T1000 (cell line): ENCODE measurements around the gene SHISA5.
"Not testable (repeated sequence)": the region's sequence is repeated elsewhere in the genome, so short reads cannot be mapped to it uniquely, and the experiment has no call there.

Source experiments
- DNase-seq: peaks from one replicate; lab custom pipeline; 2025; ENCODE audit warnings: mixed read lengths; lab: John Stamatoyannopoulos, UW

SHISA5 gene, protein sequence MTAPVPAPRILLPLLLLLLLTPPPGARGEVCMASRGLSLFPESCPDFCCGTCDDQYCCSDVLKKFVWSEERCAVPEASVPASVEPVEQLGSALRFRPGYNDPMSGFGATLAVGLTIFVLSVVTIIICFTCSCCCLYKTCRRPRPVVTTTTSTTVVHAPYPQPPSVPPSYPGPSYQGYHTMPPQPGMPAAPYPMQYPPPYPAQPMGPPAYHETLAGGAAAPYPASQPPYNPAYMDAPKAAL

GRCh38 chr3:48504051-48504946, at the start of gene SHISA5:
TSS of gene SHISA5 (minus strand) at chr3:48504174. CDS start at chr3:48504094, 80 bp downstream.
- DNase-seq, result peak; percentile 20

DNA sequence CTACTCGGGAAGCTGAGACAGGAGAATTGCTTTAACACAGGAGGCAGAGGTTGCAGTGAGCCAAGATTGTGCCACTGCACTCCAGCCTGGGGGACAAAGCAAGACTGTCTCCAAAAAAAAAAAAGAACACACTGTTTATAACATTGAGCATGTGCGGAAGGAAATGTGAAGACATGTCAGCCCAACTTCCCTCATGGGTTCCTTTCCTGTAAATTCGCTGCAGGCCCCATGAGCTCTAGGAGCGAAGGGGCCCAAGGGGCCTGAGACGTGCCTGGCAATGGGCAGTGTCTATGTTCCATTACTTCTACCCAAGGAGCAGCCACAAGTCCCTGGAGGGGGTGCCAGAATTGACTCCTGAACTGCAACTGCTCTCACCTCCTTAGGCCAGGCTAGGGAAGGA, 49.4 kb upstream of the SHISA5 start:
- DNase-seq, result no peak

DNA sequence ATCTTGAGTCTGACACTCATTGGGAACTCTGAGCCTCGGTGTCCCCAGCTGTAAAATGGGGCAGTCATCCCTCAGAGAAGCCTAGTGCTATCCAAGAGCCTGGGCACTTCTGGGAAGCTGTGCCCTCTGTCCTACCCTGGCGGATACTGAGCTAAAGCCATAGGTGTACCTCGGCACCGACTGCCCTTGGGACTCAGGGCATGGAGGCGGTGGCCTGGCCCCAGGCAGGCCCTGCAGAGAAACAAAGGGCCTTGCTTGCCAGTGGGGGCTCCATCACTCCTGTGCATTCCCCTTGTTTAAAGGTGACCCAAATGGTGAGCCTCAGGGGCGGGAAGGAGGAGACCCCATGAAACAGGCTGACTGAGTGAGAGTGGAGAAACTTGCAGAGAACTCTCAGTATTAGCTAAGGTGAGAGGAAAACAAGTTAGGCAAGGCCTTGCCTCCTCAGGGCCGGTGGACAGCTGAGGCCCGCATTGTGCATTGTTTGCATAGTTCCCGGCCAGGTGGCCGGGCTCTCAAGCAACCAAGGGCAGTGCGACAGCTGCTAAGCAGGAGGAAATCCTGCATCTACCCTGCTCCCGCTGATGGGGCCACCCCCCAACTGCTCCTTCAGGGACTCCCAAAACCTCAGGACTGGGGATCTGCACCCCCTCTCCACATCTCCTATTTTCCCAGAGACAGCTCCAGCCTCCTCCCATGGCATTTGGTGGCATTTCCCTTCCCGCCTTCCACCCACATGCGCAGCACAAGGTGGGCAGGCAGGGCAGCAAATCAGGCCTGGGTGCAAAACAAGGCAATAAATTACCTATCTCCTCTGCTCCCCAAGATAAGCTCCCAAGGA, 48.4 kb upstream of the SHISA5 start:
- DNase-seq, result no peak

DNA sequence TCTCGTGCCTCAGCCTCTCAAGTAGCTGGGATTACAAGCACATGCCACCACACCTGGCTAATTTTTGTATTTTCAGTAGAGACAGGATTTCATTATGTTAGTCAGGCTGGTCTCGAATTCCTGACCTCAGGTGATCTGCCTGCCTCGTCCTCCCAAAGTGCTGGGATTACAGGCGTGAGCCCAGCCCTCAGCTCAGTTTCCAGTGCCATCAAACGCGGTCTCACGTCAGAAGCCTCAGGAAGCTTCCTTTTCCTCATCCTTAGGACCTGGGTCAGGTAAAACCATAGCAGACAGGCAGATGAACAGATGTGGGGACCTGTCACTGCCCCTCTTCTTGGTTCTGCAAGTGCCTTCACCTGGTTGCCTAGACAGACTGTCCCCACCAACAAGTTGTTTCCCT, 47.7 kb upstream of the SHISA5 start:
- not testable (repeated sequence) for DNase-seq

- peak; percentile 72 for DNase-seq
Observed at GRCh38 chr3:48548729-48549705, 45.0 kb upstream of the SHISA5 start.

DNA sequence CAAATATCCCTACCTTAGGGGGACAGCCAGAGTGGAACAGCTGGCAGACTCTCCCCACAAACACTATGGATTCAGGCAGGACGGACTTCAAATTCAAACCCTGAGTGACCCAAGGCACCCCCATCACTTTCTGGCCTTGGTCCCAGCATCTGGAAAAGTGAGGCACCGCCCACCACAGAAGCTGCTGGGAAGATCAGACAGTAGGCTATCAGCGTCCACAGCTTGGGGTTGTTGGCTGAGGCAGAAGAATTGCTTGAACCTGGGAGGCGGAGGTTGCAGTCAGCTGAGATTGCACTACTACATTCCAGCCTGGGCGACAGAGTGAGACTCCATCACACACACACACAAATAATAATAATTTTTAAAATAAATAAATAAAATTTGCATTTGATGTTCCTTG, 44.2 kb upstream of the SHISA5 start:
- no peak for DNase-seq

DNA sequence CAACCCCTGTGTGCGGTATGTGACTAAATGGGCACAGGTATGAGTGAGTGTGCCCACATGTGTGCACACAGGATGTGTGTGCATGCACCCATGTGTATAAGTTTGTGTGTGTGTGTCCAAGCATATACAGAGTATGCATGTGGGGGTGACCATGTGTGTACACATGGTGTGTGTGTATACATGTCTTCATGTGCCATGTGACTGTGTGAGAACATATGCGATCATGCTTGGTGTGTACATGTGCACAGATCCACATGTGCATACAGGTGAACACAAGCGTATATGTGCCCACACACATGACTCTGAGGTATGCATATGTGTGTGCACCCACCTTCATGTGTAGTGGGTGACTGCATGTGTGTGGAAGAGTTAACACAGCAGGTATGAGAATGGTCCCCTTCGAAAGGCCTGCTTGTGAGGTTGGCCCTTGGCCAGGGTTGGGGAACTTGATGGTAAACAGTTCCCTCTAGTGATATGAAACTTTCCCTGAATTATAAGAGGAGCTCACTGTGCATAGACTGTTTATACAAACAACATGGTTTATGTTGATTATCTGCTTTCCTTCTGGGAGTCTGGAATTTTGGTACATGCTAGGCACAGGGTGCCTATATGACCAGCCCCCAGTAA, 42.3 kb upstream of the SHISA5 start:
- no peak for DNase-seq

- no peak for DNase-seq
Observed at GRCh38 chr3:48544141-48544540, 40.2 kb upstream of the SHISA5 start.

DNA sequence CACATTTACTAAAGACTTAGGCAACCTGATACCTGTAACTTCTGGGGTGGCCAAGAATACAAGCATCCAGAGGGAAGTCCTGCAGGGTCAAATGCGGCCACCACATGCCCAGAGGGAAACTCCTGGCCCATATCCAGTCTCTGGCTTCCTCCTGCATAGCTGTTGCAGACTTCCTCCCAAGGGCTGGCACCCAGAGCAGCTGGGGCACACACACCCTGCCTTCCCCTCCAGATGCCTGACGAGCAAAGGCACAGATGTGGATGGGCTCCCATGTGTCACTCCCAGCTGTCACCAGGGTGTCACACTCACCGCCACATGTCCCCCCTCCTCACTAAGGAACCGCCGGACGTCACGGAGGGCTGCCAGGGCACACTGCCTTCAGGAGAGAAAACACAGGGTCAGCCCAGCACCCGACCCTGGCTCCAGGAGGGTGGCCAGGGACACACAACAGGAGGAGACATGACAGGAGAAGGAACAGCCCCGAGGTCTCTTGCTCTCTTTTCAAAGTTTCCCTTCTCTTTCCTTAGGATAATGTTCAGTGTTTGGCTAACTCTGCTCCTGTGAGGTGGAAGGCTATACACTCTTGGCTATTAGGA, 39.4 kb upstream of the SHISA5 start:
- no peak for DNase-seq

GRCh38 chr3:48538451-48538850, 34.5 kb upstream of the SHISA5 start:
- no peak for DNase-seq

DNA sequence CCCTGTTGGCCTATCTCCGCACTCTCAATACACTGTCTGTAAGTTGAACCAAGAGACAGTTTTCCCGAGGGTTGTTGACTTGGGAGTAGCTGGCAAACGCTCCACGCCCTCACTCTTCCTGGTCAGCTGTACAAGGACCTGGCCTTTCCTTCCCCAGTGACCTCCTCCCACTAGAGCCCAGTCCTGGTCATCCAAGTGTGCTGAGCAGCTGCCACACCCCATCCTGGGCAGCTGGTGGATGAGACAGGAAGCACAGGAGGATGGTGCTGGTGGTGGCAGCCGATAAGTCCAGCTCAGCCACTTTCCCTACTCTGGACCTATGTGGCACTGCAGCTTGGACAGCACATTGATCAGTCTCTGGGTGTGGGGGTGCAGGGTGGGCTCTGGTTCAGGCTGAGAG, 32.8 kb upstream of the SHISA5 start:
- DNase-seq, result no peak

DNA sequence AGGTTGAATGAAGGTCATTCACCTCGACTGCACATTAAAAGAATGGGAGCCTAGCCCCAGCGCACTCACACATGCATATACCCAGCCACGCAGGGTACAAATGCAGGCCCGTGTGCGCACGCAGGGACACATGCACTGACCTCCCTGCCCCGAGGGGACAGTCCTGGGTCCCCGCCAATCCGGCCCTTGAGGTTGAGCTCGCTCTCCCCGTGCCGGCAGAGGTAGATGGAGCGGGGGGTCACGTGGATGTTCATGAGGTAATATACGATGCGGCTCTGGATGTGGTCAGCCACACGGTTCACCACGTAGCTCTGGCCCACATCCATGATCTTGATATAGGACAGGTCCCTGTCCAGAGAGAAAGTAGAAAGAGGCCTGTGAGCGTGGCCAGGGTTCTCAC, 32.1 kb upstream of the SHISA5 start:
- no peak for DNase-seq

GRCh38 chr3:48535578-48535977, 31.6 kb upstream of the SHISA5 start:
- no peak for DNase-seq

DNA sequence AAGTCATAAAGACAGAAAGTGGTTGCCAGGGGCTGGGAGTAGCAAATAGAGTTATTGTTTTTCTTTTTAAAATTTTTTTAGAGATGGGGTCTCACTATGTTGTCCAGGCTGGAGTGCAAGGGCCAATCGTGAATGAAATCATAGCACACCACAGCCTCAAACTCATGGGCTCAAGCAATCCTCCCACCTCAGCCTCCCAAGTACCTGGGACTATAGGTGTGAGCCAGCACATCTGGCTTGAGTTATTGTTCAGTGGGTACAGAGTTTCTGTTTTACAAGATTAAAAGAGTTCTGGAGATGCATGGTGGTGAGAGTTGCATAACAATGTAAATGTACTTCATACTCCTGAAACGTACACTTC, 29.0 kb upstream of the SHISA5 start:
- no peak for DNase-seq

DNA sequence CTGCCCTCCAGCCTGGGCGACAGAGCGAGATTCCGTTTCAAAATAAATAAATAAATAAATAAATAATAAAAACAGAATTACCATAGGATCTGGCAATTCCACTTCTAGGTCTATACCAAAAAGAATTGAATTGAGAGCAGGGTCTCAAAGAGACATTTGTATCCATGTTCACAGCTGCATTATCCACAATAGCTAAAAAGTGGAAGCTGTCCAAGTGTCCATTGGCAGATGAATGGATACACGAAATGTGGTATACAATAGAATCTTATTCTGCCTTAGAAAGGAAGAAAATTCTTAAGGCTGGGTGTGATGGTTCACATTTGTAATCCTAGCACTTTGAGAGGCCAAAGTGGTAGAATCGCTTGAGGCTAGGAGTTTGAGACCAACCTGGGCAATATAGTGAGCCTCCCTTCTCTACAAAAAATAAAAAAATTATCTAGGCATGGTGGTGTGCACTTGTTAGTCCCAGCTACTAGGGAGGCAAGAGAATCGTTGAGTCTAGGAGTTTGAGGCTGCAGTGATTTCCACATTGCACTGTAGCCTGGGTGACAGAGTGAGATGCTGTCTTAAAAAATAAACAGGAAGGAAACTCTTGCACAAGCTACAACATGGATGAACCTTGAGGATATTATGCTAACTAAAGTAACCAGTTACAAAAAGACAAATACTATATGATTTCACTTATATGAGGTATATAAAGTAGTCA, 28.4 kb upstream of the SHISA5 start:
- DNase-seq, result no peak

DNA sequence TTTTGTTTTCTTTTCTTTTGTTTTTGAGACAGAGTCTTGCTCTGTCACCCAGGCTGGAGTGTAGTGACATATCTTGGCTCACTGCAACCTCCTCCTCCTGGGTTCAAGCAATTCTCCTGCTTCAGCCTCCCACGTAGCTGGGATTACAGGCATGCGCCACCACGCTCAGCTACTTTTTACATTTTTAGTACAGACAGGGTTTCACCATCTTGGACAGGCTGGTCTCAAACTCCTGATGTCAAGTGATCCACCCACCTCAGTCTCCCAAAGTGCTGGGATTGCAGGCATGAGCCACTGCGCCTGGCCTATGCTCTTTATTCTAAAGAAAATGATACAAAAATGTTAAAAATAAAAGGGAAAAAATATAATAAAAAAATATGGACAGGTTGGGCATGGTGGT, 26.7 kb upstream of the SHISA5 start:
- not testable (repeated sequence) for DNase-seq

DNA sequence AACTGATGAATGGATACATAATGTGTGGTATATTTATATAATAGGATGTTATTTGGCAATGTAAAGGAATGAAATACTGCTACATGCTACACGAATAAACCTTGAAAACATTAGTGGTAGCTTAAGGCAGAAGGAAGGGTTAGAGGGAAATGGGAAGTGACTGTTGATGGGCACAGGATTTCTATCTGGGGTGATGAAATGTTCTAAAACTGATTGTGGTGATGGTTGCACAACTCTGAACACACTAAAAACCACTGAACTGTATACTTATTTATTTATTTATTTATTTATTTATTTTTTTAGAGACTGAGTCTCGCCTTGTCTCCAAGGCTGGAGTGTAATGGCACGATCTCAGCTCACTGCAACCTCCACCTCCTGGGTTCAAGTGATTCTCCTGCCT, 24.8 kb upstream of the SHISA5 start:
- DNase-seq, result no peak

DNA sequence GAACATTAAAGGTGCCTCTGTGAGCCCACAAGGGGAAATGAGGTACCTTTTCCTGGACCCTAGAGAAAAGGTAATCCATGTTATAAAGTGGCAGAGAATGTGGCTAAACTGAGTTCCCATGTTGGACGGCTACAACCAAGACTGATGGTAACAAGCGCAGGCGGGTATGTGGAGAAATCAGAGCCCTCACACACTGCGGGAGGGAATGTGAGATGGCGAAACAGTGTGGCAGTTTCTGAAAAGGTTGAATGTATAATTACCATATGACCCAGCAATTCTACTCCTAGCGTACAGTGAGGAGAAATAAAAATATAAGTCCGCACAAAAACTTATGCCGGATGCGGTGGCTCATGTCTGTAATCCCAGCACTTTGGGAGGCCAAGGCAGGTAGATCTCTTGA, 24.1 kb upstream of the SHISA5 start:
- DNase-seq, result no peak

DNA sequence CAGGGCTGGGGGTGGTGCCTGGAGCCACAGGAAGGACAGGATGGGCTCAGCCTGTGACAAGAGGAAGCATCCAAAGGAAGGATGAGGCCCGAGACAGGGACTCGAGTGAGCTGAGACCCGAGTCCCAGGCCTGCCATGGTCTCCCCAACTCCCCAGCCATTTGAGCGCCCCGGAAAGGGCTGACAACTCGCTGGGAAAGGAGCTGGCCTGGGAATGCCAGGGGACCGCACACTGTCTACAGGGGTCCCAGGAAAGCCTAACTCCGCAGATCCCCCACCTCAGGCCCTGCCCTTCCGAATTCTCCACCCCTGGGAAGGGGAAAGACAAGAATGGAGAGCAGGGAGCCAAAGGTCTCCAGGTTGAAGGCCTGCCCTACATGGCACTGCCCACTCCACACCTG, 21.0 kb upstream of the SHISA5 start:
- DNase-seq, result no peak

GRCh38 chr3:48521635-48522034, 17.7 kb upstream of the SHISA5 start:
- no peak for DNase-seq
